Ascending aorta (tissue), 2 donors: ENCODE data around the gene ASTL. TPM values are rescaled to one million over a fixed set of nuclear protein-coding genes. Genes with fewer than 3 reads are reported as not detected.

Experiments
- DNase-seq, 2 donors: peaks; one replicate each; pipeline ENCODE4 v3.0.0-alpha.2; 2019; ENCODE audit warnings: low spot score in 2 of 2
- H3K27ac ChIP-seq, 2 donors: fragments of 200-600 bp; sonication (generic); one replicate each; pipeline ENCODE4 v1.5.1; 2016 to 2017; ENCODE audit warnings: mild to moderate bottlenecking in 1 of 2
- H3K27me3 ChIP-seq: fragments of 200-600 bp; sonication (generic); one replicate; pipeline ENCODE4 v1.5.1; 2017
- H3K36me3 ChIP-seq, 2 donors: fragments of 200-600 bp; sonication (generic); one replicate each; pipeline ENCODE4 v1.5.1; 2016
- H3K4me1 ChIP-seq, 2 donors: fragments of 200-600 bp; sonication (generic); one replicate each; pipeline ENCODE4 v1.5.1; 2016 to 2017; ENCODE audit warnings: mild to moderate bottlenecking in 1 of 2
- H3K4me3 ChIP-seq, 2 donors: fragments of 200-600 bp; sonication (generic); one replicate each; pipeline ENCODE4 v1.5.1; 2016 to 2017; ENCODE audit warnings: mild to moderate bottlenecking in 1 of 2
- H3K9me3 ChIP-seq, 2 donors: fragments of 200-600 bp; sonication (generic); one replicate each; pipeline ENCODE4 v1.5.1; 2016
- intact Hi-C: fragments of 100-400 bp; cut with DNase I; formaldehyde crosslinking; loops from one replicate; pipeline ENCODE4 v1.15.1; 2023
- total RNA-seq: library from RNA; depleted of rRNA; stranded (reverse); fragments of >200 nt; gene quantifications from one replicate; pipeline ENCODE4 v1.1.0, GENCODE V29; 2016
- TF ChIP-seq, protein P1 (sequence below), 3 experiments: fragments of 200-600 bp in 2 of 3; fragments of 450-650 bp in 1 of 3; sonication (generic) in 2 of 3; IDR thresholded peaks; one replicate each; pipeline ENCODE4 v1.5.1; 2016 to 2019; ENCODE audit warnings: antibody characterized with exemption in 3 of 3, mild to moderate bottlenecking in 1 of 3, moderate library complexity in 1 of 3

ASTL gene
- total RNA-seq, 1 donor from 2014 or later = not detected

GRCh38 chr2:96174251-96175144 is 36.2 kb upstream of the ASTL start:
- Histone ChIP-seq H3K27ac (no peak overlapping the region), H3K27me3 (no peaks in the 10 kb centered on the region), H3K9me3 (no peaks in the 10 kb centered on the region), H3K4me1 (no peaks in the 10 kb centered on the region), H3K36me3 (no peaks in the 10 kb centered on the region), H3K4me3 (no peak overlapping the region)
- intact Hi-C loops = loop anchor here (1.0 to 10.0 kb wide), 4 partner anchors 35 to 182 kb away; partner anchors contain the start of gene ADRA2B
- TF ChIP-seq, protein P1, sequence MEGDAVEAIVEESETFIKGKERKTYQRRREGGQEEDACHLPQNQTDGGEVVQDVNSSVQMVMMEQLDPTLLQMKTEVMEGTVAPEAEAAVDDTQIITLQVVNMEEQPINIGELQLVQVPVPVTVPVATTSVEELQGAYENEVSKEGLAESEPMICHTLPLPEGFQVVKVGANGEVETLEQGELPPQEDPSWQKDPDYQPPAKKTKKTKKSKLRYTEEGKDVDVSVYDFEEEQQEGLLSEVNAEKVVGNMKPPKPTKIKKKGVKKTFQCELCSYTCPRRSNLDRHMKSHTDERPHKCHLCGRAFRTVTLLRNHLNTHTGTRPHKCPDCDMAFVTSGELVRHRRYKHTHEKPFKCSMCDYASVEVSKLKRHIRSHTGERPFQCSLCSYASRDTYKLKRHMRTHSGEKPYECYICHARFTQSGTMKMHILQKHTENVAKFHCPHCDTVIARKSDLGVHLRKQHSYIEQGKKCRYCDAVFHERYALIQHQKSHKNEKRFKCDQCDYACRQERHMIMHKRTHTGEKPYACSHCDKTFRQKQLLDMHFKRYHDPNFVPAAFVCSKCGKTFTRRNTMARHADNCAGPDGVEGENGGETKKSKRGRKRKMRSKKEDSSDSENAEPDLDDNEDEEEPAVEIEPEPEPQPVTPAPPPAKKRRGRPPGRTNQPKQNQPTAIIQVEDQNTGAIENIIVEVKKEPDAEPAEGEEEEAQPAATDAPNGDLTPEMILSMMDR (IDR thresholded peaks at IDR 0.05) = peak; percentile 79 to 88 (median 86)
- peak; percentile 30 to 84 for DNase-seq

DNA sequence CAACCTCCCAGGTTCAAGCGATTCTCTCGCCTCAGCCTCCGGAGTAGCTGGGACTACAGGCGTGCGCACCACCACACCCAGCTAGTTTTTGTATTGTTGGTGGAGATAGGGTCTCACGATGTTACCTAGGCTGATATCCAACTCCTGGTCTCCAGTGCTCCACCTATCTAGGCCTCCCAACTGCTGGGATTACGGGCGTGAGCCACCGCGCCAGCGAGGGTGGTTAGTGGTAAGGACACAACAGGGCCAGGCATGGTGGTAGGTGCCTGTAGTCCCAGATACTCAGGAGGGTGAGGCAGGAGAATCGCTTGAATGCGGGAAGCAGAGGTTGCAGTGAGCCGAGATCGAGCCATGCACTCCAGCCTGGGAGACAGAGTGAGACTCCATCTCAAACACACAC is 33.5 kb upstream of the ASTL start:
- Histone ChIP-seq H3K27me3 (no peaks in the 10 kb centered on the region), H3K36me3 (no peaks in the 10 kb centered on the region), H3K9me3 (no peaks in the 10 kb centered on the region), H3K4me3 (no peak overlapping the region), H3K27ac (no peak overlapping the region), H3K4me1 (no peaks in the 10 kb centered on the region)
- no peak for DNase-seq
- TF ChIP-seq, protein P1 (IDR thresholded peaks at IDR 0.05) = no peak
- intact Hi-C loops = loop anchor here (10.0 kb wide), 2 partner anchors 57 to 147 kb away; partner anchors contain the start of gene ADRA2B

GRCh38 chr2:96170626-96171025 is 32.3 kb upstream of the ASTL start:
- Histone ChIP-seq H3K9me3 (no peaks in the 10 kb centered on the region), H3K36me3 (no peaks in the 10 kb centered on the region), H3K4me3 (no peak overlapping the region), H3K27me3 (no peaks in the 10 kb centered on the region), H3K27ac (no peak overlapping the region), H3K4me1 (no peaks in the 10 kb centered on the region)
- intact Hi-C loops = loop anchor here (10.0 kb wide), 2 partner anchors 56 to 146 kb away; partner anchors contain the start of gene ADRA2B
- DNase-seq = no peak
- TF ChIP-seq, protein P1 (IDR thresholded peaks at IDR 0.05) = no peak

DNA sequence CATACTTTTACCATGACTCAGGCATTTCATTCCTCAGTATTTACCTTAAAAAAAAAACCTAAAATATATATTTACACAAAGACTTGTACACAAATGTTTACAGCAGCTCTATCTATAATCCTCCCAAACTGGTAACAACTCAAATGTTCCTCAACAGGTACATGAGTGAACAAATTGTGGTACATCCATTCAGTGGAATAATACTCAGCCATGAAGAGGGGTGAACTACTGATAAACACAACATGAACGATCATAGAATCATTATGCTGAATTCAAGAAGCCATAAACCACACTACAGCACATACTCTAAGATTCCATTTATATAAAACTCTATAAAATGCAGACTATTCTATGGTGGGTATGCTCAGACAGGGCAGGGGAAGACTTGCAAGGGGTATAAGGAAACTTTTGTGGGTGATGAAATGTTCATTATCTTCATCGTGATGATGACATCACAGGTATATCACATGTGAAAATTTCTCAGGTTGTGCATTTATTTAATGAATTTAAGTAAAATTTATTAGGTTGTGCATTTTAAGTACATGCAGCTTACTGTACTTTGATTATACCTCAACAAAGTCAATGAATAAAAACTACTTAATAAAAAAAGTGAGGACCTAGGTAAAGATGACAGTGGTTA is 31.7 kb upstream of the ASTL start:
- DNase-seq = no peak
- H3K9me3 ChIP-seq = no peaks in the 10 kb centered on the region
- intact Hi-C loops = loop anchor here (10.0 kb wide), 2 partner anchors 55 to 145 kb away; partner anchors contain the start of gene ADRA2B
- no peak overlapping the region for H3K27ac ChIP-seq
- TF ChIP-seq, protein P1 (IDR thresholded peaks at IDR 0.05) = no peak
- no peaks in the 10 kb centered on the region for H3K4me1 ChIP-seq
- H3K27me3 ChIP-seq = no peaks in the 10 kb centered on the region
- H3K4me3 ChIP-seq = no peak overlapping the region
- no peaks in the 10 kb centered on the region for H3K36me3 ChIP-seq

DNA sequence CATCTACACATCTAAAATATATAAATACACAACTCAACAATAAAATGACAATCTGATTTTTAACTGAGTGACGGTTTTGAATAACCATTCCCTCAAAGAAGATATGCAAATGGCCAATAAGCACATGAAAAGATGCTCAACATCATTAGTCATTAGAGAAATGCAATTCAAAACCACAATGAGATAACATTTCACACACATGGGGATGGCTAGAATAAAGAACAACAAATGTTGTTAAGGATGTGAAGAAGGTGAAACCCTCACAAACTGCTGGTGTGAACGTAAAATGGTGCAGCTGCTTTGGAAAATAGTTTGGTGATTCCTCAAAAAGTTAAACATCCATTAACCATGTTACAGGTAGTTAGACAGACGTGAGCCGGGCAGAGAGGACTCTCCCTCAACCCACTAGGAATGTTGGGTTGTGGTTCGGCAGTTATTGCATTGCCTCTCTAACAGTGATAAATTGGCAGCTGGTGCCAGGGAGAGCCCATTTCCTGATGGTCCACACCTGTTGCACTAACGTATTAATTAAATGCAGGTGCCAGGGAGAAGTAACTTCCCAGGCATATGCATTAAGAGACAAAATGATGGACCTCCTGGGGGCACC is 29.2 kb upstream of the ASTL start:
- intact Hi-C loops = no loop called here
- no peaks in the 10 kb centered on the region for H3K27me3 ChIP-seq
- no peak overlapping the region for H3K27ac ChIP-seq
- H3K9me3 ChIP-seq = no peaks in the 10 kb centered on the region
- TF ChIP-seq, protein P1 (IDR thresholded peaks at IDR 0.05) = no peak
- H3K4me3 ChIP-seq = no peak overlapping the region
- H3K36me3 ChIP-seq = no peaks in the 10 kb centered on the region
- no peak for DNase-seq
- no peaks in the 10 kb centered on the region for H3K4me1 ChIP-seq
